Kidney (tissue), 14 donors: ENCODE results near the gene GON7. TPM values are rescaled to one million over a fixed set of nuclear protein-coding genes. Genes with fewer than 3 reads are reported as not detected.

Experiments used
- DNase-seq, 5 donors: peaks; one replicate each; pipeline ENCODE4 v3.0.0-alpha.2; 2013 to 2020
- FAIRE-seq: peaks from 2 replicates; lab custom pipeline; 2012; peaks lifted over from hg19 to GRCh38; lab: Jason Lieb, UNC
- H3K27ac ChIP-seq, 2 donors: one replicate each; pipeline ENCODE4 v1.7.0; 2013; ENCODE audit warnings: low read depth in 2 of 2, low read length in 2 of 2, inconsistent platforms in 1 of 2
- H3K27me3 ChIP-seq: one replicate; pipeline ENCODE4 v1.7.1; 2013; ENCODE audit warnings: low read length, inconsistent platforms; ENCODE audit not compliant: control insufficient read depth, insufficient read depth
- H3K36me3 ChIP-seq, 3 donors: one replicate each; pipeline versions ENCODE4 v1.7.0 to v1.7.1; 2013; ENCODE audit warnings: low read length in 3 of 3, control low read depth in 1 of 3, inconsistent platforms in 1 of 3; ENCODE audit not compliant: insufficient read depth in 3 of 3, control insufficient read depth in 2 of 3
- H3K4me1 ChIP-seq, 3 donors: one replicate each; pipeline versions ENCODE4 v1.7.0 to v1.7.1; 2013; ENCODE audit warnings: low read length in 3 of 3, inconsistent platforms in 1 of 3, low read depth in 1 of 3; ENCODE audit not compliant: control insufficient read depth in 2 of 3, insufficient read depth in 2 of 3
- H3K4me3 ChIP-seq, 3 donors: one replicate each; pipeline versions ENCODE4 v1.7.0 to v1.8.1; 2013; ENCODE audit warnings: low read length in 3 of 3, control low read depth in 1 of 3, inconsistent platforms in 1 of 3
- H3K9ac ChIP-seq, 3 donors: one replicate each; pipeline versions ENCODE4 v1.7.0 to v1.7.1; 2013; ENCODE audit warnings: low read length in 3 of 3, control low read depth in 1 of 3, inconsistent platforms in 1 of 3
- H3K9me3 ChIP-seq, 3 donors: one replicate each; pipeline versions ENCODE4 v1.7.0 to v1.7.1; 2013; ENCODE audit warnings: low read length in 3 of 3, control low read depth in 1 of 3, inconsistent platforms in 1 of 3; ENCODE audit not compliant: control insufficient read depth in 2 of 3, insufficient read depth in 1 of 3
- intact Hi-C: fragments of 100-400 bp; cut with DNase I; formaldehyde crosslinking; loops from one replicate; pipeline ENCODE4 v1.11.1; 2022
- polyA plus RNA-seq: library from polyadenylated mRNA; stranded (reverse); fragments of 350-450 nt; fragmentation: Illumina TruSeq; extraction: RNeasy Lipid Tissue Mini Kit (QIAGEN cat#74804); gene quantifications from one replicate; pipeline ENCODE4 v1.2.3, GENCODE V29; 2014; ENCODE audit warnings: low read depth, low replicate concordance; ENCODE audit not compliant: insufficient read depth
- total RNA-seq: library from RNA; stranded (reverse); fragmentation: NEBNext Ultra II Directional; extraction: Animal tissue kit (Norgen Biotek cat#: 25700); gene quantifications from one replicate; pipeline ENCODE4 v1.2.1, GENCODE V29; 2021
- TF ChIP-seq, protein P1 (sequence below): IDR thresholded peaks from 3 replicates; pipeline ENCODE4 v1.5.1; 2012; ENCODE audit warnings: mild to moderate bottlenecking, moderate library complexity, borderline replicate concordance; ENCODE audit not compliant: insufficient read depth; ENCODE audit errors: extremely low read depth
- donor health status: control.
- donor health status: control.
- donor health status: control.
- donor health status: control.
- donor health status: control.
- donor health status: DM: yes; HTN: yes; CAD: no.
- donor health status: Normal renal cell carcinoma (clear cell type).

Gene GON7
- total and polyA plus RNA-seq, 2 donors from 2014 or later = 12.3 to 35.3 TPM

GRCh38 chr14:93214598-93214997 lies 7.7 kb upstream of the GON7 start:
- H3K4me3 ChIP-seq = no peak overlapping the region
- TF ChIP-seq, protein P1, sequence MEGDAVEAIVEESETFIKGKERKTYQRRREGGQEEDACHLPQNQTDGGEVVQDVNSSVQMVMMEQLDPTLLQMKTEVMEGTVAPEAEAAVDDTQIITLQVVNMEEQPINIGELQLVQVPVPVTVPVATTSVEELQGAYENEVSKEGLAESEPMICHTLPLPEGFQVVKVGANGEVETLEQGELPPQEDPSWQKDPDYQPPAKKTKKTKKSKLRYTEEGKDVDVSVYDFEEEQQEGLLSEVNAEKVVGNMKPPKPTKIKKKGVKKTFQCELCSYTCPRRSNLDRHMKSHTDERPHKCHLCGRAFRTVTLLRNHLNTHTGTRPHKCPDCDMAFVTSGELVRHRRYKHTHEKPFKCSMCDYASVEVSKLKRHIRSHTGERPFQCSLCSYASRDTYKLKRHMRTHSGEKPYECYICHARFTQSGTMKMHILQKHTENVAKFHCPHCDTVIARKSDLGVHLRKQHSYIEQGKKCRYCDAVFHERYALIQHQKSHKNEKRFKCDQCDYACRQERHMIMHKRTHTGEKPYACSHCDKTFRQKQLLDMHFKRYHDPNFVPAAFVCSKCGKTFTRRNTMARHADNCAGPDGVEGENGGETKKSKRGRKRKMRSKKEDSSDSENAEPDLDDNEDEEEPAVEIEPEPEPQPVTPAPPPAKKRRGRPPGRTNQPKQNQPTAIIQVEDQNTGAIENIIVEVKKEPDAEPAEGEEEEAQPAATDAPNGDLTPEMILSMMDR = no peak
- no peak overlapping the region for H3K9ac ChIP-seq
- DNase-seq (no peak), FAIRE-seq (no peak)
- intact Hi-C loops = no loop called here
- peaks cover 0 to 23% (median 14%) of the 10 kb centered on the region in 3 donors for H3K36me3 ChIP-seq
- no peaks in the 10 kb centered on the region for H3K4me1 ChIP-seq
- H3K9me3 ChIP-seq = no peaks in the 10 kb centered on the region
- no peak overlapping the region for H3K27ac ChIP-seq
- H3K27me3 ChIP-seq = no peaks in the 10 kb centered on the region

GRCh38 chr14:93212432-93212831 lies 5.6 kb upstream of the GON7 start:
- no peaks in the 10 kb centered on the region for H3K27me3 ChIP-seq
- DNase-seq = no peak
- no peak for FAIRE-seq
- peaks cover 2 to 5% (median 4%) of the 10 kb centered on the region in 3 donors for H3K4me1 ChIP-seq
- H3K4me3 ChIP-seq = no peak overlapping the region
- no peak overlapping the region for H3K9ac ChIP-seq
- peaks cover 0 to 23% (median 13%) of the 10 kb centered on the region in 3 donors for H3K36me3 ChIP-seq
- TF ChIP-seq, protein P1 = no peak
- no peaks in the 10 kb centered on the region for H3K9me3 ChIP-seq
- no peak overlapping the region for H3K27ac ChIP-seq
- intact Hi-C loops = no loop called here

- peak overlapping the region; percentile 55 to 80 (median 79) for H3K9ac ChIP-seq
- DNase-seq = peak in 4 of 5 donors; percentile 36 to 80 (median 62)
- intact Hi-C loops = no loop called here
- TF ChIP-seq, protein P1 = peak; percentile 54
- peak overlapping the region; percentile 72 to 73 for H3K27ac ChIP-seq
- H3K27me3 ChIP-seq = no peaks in the 10 kb centered on the region
- FAIRE-seq = no peak
- peak overlapping the region; percentile 80 to 89 (median 80) for H3K4me3 ChIP-seq
- H3K9me3 ChIP-seq = no peaks in the 10 kb centered on the region
- peaks cover 2 to 7% (median 4%) of the 10 kb centered on the region in 3 donors for H3K4me1 ChIP-seq
- peaks cover 0 to 8% (median 6%) of the 10 kb centered on the region in 3 donors for H3K36me3 ChIP-seq
These were observed 823 bp upstream of the GON7 start for GRCh38 chr14:93207468-93208308.
